ENCODE data around the gene NOVA1.
"Not testable (repeated sequence)": the region's sequence is repeated elsewhere in the genome, so short reads cannot be mapped to it uniquely, and the experiment has no call there.

The NOVA1 gene, protein sequence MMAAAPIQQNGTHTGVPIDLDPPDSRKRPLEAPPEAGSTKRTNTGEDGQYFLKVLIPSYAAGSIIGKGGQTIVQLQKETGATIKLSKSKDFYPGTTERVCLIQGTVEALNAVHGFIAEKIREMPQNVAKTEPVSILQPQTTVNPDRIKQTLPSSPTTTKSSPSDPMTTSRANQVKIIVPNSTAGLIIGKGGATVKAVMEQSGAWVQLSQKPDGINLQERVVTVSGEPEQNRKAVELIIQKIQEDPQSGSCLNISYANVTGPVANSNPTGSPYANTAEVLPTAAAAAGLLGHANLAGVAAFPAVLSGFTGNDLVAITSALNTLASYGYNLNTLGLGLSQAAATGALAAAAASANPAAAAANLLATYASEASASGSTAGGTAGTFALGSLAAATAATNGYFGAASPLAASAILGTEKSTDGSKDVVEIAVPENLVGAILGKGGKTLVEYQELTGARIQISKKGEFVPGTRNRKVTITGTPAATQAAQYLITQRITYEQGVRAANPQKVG

DNA sequence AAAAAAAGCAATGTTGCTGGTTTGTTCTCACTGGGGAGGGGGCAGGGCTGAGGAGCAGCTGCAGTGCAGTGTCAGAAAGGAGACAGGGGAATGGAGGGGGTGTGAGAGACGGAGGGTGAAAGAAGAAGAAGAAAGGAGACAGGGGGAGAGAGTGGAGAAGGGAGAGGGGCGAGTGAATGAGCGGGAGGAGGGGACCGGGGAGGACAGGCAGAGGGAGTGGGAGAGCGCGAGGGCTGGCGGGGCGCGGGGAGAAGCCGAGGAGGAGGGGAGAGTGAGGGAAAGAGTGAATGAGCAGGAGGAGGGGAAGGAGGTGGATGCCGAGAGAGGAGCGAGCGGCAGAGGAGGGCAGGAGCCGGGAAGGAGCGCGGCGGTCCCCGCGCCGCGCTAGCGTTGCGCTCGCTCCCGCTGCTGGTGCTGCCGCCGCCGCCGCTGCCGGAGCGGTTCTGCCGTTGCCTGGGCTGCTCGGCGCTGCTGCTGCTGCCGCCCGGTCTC, at the start of gene NOVA1:
NOVA1 (minus strand) TSS at position 445 of the 492 bp plus-strand sequence. CDS start 597 bp downstream, outside the sequence.
- DNase-seq: no peak

DNA sequence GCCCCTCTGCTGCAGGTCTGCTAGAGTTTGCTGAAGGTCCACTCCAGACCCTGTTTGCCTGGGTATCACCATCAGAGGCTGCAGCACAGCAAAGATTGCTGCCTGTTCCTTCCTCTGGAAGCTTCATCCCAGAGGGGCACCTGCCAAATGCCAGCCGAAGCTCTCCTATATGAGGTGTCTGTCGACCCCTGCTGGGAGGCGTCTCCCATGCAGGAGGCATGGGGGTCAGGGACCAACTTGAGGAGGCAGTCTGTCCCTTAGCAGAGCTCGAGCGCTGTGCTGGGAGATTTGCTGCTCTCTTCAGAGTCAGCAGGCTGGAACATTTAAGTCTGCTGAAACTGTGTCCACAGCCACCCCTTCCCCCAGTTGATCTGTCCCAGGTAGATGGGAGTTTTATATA, 47.2 kb upstream of the NOVA1 start:
- DNase-seq: not testable (repeated sequence)

GRCh38 chr14:26636561-26636960, 38.7 kb upstream of the NOVA1 start:
- no peak for DNase-seq

DNA sequence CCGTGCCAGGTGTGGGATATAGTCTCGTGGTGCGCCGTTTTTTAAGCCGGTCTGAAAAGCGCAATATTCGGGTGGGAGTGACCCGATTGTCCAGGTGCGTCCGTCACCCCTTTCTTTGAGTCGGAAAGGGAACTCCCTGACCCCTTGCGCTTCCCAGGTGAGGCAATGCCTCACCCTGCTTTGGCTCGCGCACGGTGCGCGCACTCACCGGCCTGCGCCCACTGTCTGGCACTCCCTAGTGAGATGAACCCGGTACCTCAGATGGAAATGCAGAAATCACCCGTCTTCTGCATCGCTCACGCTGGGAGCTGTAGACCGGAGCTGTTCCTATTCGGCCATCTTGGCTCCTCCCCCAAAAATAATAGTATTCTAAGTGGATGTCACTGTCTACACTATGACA, 37.1 kb upstream of the NOVA1 start:
- not testable (repeated sequence) for DNase-seq

GRCh38 chr14:26626256-26626655, 28.4 kb upstream of the NOVA1 start:
- no peak for DNase-seq

DNA sequence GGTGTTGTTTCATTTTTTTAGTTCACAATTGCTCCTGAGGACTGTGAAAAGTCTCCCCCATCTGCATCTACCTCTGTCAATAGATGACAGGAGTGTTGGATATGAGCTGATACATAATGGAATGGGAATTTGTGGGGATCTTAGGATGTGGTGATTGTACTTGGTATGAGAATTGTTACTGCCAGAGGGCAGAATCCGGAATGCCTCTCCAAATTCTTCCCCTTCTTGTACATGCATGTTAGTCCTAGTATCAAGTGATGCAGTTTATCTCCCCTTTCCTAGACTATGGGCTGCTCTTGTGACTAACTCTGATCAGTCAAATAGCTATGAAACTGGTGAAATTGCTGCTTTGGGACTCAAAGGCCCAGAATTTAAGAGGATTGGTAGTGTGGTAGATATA, 24.8 kb upstream of the NOVA1 start:
- no peak for DNase-seq

DNA sequence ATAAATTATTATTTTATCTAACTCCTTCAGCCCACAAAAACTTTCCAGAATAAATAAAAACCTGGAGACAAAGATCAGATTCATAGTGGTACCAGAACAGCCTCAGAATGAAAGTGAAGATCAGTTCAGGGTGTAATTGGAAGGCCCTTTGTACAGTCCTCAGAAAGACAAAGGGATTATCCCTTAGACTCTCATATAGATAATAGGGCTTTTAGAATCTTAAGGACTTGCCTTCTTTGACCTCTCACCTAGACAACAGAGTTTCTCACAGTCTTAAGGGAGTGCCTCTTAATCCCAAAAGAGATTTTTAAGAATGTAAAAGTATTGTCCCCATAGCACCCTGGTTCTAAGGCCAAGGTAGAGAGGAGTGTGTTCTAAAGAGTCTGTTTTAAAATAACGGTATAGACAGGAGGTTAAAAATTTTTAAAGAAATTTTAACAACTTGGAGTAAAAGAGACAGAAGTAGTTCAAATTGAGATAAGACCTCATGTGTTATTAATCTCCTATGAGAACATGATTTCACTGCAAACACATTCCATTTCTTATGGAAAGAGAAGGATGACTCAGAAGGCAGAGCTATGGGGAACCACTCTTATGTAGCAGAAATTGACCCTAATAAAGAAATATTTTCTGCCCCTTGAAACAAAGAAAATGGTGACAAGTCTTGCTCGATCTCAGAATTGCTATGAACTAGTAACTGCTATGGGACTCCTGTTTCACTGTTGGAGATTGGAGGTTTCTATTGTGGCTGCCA, 24.2 kb upstream of the NOVA1 start:
- DNase-seq: no peak

GRCh38 chr14:26621364-26621763, 23.5 kb upstream of the NOVA1 start:
- no peak for DNase-seq

DNA sequence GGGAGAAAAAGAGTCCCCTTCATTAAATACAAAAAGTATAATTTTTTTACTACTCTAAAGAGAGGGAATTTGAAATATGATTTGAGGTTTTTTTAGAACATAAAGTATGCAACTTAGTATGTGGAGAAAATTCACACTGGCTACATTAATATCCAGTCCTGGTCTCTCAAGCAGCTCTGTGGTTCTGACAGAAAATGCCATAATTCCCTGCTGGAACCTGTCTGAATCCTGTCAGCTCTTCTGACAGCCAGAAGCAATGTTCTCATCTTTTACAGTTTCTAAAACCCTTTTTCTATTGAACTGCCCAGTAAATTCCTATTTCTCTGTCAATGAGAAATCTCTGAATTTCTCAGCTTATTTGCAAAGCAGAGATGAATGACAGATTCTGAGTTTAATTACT, 13.4 kb upstream of the NOVA1 start:
- DNase-seq: no peak

- no peak for DNase-seq
Observed at GRCh38 chr14:26606729-26607312, 9.0 kb upstream of the NOVA1 start.

DNA sequence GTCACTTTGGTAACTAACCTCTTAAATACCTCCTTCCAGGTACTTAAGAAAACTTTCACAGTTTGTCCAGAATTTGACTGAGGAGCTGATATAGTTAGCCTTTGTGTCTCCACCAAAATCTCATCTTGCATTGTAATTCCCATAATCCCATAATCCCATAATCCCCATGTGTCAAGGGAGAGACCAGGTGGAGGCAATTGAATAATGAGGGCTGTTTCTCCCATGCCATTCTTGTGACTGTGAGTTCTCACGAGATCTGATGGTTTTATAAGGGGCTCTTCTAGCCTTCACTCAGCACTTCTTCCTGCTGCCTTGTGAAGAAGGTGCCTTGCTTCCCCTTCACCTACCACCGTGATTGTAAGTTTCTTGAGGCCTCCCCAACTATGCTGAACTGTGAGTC, 7.8 kb upstream of the NOVA1 start:
- no peak for DNase-seq

DNA sequence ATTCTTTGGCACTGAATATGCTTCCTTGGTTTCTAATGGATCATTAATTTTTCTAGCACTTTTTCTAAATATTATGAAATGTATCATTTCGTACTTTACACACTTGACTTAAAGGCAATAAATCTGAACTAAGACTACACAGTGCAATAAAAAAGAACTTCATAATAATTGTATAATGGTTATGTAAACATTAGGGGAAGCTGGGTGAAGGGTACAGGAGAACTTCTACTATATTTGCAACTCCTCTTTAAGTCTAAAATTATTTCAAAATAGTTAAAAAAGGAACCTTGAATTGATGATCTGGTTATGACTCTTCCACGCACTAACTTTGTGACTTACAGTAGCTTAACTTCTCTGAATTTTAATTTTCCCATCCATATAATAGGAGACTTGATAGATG, 5.1 kb upstream of the NOVA1 start:
- no peak for DNase-seq

GRCh38 chr14:26601856-26602255, 4.0 kb upstream of the NOVA1 start:
- no peak for DNase-seq

GRCh38 chr14:26599291-26599690, 1.5 kb upstream of the NOVA1 start:
- DNase-seq: no peak

- no peak for DNase-seq
Observed at GRCh38 chr14:26598672-26599131, 869 bp upstream of the NOVA1 start.

GRCh38 chr14:26598081-26598671, 343 bp upstream of the NOVA1 start:
- peak; percentile 14 for DNase-seq

- no peak for DNase-seq
Observed at GRCh38 chr14:26597071-26597588, 703 bp downstream of the NOVA1 start.

DNA sequence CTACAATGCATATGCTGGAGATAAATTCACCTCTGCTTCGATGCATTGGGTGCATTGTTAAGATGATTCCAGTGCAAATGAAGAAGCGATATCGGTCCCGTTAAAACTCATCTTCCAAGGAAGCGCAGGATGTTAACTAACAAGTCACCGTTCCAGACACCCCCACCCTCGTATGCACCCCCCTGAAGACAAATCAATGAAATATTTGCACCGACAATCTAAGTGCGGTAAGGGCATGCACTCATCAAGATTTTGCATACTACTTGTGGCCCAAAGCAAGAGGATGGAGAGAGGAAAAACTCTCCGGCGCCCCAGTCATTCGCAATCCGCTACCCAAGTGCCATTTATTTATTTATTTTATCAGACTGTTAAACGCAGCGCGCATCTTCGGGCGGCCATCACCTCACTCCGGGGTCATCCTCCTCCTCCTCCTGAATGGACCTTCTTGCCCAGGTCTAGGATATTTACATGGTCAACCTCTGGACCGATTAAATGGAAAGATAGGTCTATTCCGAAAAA, 1.2 kb downstream of the NOVA1 start:
- DNase-seq: no peak

DNA sequence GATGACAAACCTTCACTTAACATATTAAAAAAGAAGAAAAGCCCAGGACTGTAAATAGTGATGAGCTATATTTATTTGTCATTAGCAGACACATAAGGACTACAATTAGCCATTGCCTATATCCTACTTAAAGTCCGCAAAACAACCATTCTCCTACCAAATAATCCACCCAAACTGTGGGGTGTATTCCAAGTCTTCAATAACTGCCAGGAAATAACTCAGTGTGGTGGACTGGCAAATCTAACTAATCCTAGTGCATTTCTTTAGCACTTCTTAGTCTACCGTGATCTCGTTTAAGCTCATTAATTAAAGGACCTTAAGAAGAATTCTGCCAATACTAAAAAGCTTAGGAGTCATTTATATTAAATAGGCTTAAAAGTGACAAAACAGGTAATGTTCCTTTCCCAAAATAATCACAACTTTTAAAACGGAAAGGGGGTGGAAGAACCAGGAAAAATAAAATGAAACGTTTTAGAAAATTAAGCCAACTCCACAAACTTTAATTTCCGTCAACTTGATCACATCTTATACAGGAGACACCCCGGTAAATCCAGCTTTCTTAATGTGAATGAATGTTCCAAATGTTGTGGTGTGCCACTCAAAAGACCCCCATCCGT, 1.8 kb downstream of the NOVA1 start:
- no peak for DNase-seq

DNA sequence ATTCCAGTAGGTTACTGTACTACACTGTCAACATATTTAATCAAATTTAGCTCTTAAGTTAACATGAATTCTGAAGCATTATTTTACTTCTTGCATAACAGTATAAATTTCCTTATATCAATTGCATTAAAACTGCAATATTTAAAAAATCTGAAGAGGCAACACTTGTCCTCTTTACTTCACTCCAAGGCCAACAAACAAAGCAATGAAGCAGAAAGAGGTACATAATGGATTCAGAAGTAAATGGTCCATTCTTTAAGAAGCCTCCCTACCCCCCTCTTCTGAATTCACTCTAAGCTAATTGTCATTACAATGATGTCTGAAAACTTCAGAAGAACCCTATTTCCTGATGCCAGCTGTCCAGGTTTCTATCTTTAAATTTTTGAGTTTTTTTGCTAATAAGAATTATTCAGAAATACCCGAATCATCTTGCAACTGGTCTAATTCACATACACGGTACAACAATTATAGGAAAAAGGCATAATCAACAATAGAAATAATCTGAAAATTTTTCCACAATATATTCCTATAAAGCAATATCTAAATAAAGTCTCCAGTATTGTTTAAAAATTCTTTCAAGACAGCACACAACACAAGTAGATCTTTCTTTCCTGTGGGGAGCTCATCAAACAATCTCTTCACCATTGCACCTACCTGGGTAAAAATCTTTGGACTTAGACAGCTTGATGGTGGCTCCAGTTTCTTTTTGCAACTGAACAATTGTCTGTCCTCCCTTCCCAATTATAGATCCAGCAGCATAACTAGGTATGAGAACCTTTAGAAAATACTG, 2.9 kb downstream of the NOVA1 start:
- DNase-seq: no peak

DNA sequence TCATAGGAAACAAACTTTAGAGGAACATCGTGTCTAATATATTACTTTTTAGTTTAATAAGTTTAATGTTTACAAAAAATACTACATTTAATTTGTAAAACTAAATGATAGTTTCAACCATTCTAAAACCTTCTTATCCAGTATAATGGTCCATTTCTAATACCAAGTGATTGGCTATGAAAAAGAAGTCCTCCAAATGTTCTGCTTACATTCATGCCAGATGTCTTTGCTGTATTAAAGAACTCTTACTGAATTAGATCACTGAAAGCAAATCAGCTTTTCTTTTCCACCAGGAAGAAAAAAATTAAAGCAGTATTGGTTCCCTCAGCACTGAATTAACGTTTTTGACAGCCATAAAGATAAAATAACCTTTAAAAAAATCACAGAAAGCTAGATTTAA, 3.7 kb downstream of the NOVA1 start:
- DNase-seq: no peak

Measured in activated CD8-positive, alpha-beta memory T cell treated with anti-CD3 and anti-CD28 coated beads, Interleukin-2, amount 50 U/mL, for 4 hours (primary cell).